HG03342 (cell line): ENCODE data around the gene BRD3.
A peak's percentile ranks its signal among the peaks of the same experiment; 100 is the strongest.
"Not testable (repeated sequence)": the region's sequence is repeated elsewhere in the genome, so short reads cannot be mapped to it uniquely, and the experiment has no call there.

Experiments used
- ATAC-seq: cut with Tn5 transposase; IDR thresholded peaks from one replicate; pipeline ENCODE4 v1.9.1; 2021; ENCODE audit warnings: mild to moderate bottlenecking, moderate library complexity; ENCODE audit not compliant: unreplicated experiment

The BRD3 gene

GRCh38 chr9:133995012-133995896 is 72.6 kb downstream of the BRD3 start:
- no peak for ATAC-seq

- no peak for ATAC-seq
These were observed 73.3 kb downstream of the BRD3 start for GRCh38 chr9:133994353-133995011.

- no peak for ATAC-seq
These were observed 74.1 kb downstream of the BRD3 start for GRCh38 chr9:133993635-133994253.

GRCh38 chr9:133992780-133993634 is 74.8 kb downstream of the BRD3 start:
- ATAC-seq, result peak; percentile 50

GRCh38 chr9:133991964-133992779 is 75.7 kb downstream of the BRD3 start, which contains the start of gene VAV2:
VAV2 (minus strand) TSS chr9:133992324; CDS start chr9:133992278, 46 bp downstream.
- ATAC-seq, result peak; percentile 48

GRCh38 chr9:133991214-133991921 is 76.5 kb downstream of the BRD3 start:
- ATAC-seq, result no peak

GRCh38 chr9:133990366-133991213 is 77.2 kb downstream of the BRD3 start:
- ATAC-seq, result no peak

- ATAC-seq, result no peak
These were observed 78.0 kb downstream of the BRD3 start for GRCh38 chr9:133989625-133990365.

GRCh38 chr9:133988771-133989170 is 79.1 kb downstream of the BRD3 start:
- not testable (repeated sequence) for ATAC-seq

- ATAC-seq, result no peak
These were observed 79.7 kb downstream of the BRD3 start for GRCh38 chr9:133987946-133988665.

GRCh38 chr9:133987446-133987788 is 80.4 kb downstream of the BRD3 start:
- ATAC-seq, result no peak

- no peak for ATAC-seq
These were observed 80.9 kb downstream of the BRD3 start for GRCh38 chr9:133986774-133987445.

GRCh38 chr9:133986061-133986460 is 81.8 kb downstream of the BRD3 start:
- no peak for ATAC-seq

- ATAC-seq, result no peak
These were observed 84.7 kb downstream of the BRD3 start for GRCh38 chr9:133982971-133983720.

- ATAC-seq, result no peak
These were observed 85.7 kb downstream of the BRD3 start for GRCh38 chr9:133981958-133982681.
